GM23248 (cell line): ENCODE data around the gene ASB13. TPM values are rescaled to one million over a fixed set of nuclear protein-coding genes. Genes with fewer than 3 reads are reported as not detected.

Experiments used
- DNase-seq: peaks from one replicate; pipeline ENCODE4 v3.0.0-alpha.2; 2015
- H2AFZ ChIP-seq: fragments of 200-600 bp; sonication (generic); 2 replicates; pipeline ENCODE4 v1.6.1; 2016; ENCODE audit warnings: antibody characterized with exemption
- H3F3A ChIP-seq: fragments of 200-600 bp; sonication (generic); 2 replicates; pipeline ENCODE4 v1.6.1; 2016; ENCODE audit warnings: mild to moderate bottlenecking, antibody characterized with exemption, mixed run types; ENCODE audit not compliant: insufficient read depth
- H3K27ac ChIP-seq: fragments of 200-600 bp; sonication (generic); 2 replicates; pipeline ENCODE4 v1.5.1; 2016; ENCODE audit warnings: mild to moderate bottlenecking
- H3K27me3 ChIP-seq: fragments of 200-600 bp; sonication (generic); replicated peaks from 2 replicates; pipeline ENCODE4 v1.6.1; 2016; ENCODE audit warnings: mild to moderate bottlenecking; ENCODE audit not compliant: insufficient read depth
- H3K36me3 ChIP-seq: fragments of 200-600 bp; sonication (generic); 2 replicates; pipeline ENCODE4 v1.6.1; 2016; ENCODE audit warnings: low read depth, mild to moderate bottlenecking
- H3K4me1 ChIP-seq: fragments of 200-600 bp; sonication (generic); 2 replicates; pipeline ENCODE4 v1.6.1; 2016; ENCODE audit warnings: mild to moderate bottlenecking; ENCODE audit not compliant: insufficient read depth
- H3K4me2 ChIP-seq: fragments of 200-600 bp; sonication (generic); one replicate; pipeline ENCODE4 v1.6.1; 2016; ENCODE audit warnings: mild to moderate bottlenecking; ENCODE audit not compliant: unreplicated experiment
- H3K4me3 ChIP-seq: fragments of 200-600 bp; sonication (generic); 2 replicates; pipeline ENCODE4 v1.5.1; 2016; ENCODE audit warnings: mild to moderate bottlenecking
- H3K79me2 ChIP-seq: fragments of 200-600 bp; sonication (generic); 2 replicates; pipeline ENCODE4 v1.6.1; 2016; ENCODE audit warnings: mild to moderate bottlenecking; ENCODE audit not compliant: insufficient read depth
- H3K9ac ChIP-seq: fragments of 200-600 bp; sonication (generic); 2 replicates; pipeline ENCODE4 v1.6.1; 2016; ENCODE audit warnings: mild to moderate bottlenecking
- H3K9me2 ChIP-seq: fragments of 200-600 bp; sonication (generic); 2 replicates; pipeline ENCODE4 v1.6.1; 2016; ENCODE audit warnings: mixed run types, mild to moderate bottlenecking, moderate library complexity; ENCODE audit not compliant: insufficient read depth
- H3K9me3 ChIP-seq: fragments of 200-600 bp; sonication (generic); one replicate; pipeline ENCODE4 v1.6.1; 2017; ENCODE audit warnings: low read depth
- H4K20me1 ChIP-seq: fragments of 200-600 bp; sonication (generic); 2 replicates; pipeline ENCODE4 v1.6.0; 2016; ENCODE audit not compliant: insufficient read depth
- EZH2 ChIP-seq: fragments of 200-600 bp; sonication (generic); IDR thresholded peaks from 2 replicates; pipeline ENCODE4 v1.6.1; 2018; ENCODE audit warnings: antibody characterized with exemption, mild to moderate bottlenecking; ENCODE audit not compliant: insufficient read depth, poor library complexity, severe bottlenecking
- EZH2phosphoT487 ChIP-seq: fragments of 200-600 bp; sonication (generic); IDR thresholded peaks from 2 replicates; pipeline ENCODE4 v1.6.1; 2018; ENCODE audit warnings: antibody characterized with exemption, moderate library complexity, mild to moderate bottlenecking, low read depth; ENCODE audit not compliant: insufficient read depth
- WGBS, 2 experiments: methylation state at CpG; one replicate each; pipeline ENCODE4 v1.1.6; 2015 to 2017; ENCODE audit warnings: low lambda C conversion rate in 2 of 2, low coverage in 1 of 2; ENCODE audit errors: missing lambda C conversion rate in 2 of 2; 5-methylcytosine and 5-hydroxymethylcytosine counted together
- in situ Hi-C: fragments of 300-500 bp; cut with MboI; formaldehyde crosslinking; loops from 2 replicates; pipeline ENCODE4 v1.15.0; 2020
- polyA plus RNA-seq: library from polyadenylated mRNA; unstranded; fragments of >200 nt; fragmentation: Nextera tagmentation; extraction: Ambion mirVana; gene quantifications from 2 replicates; pipeline ENCODE4 v1.2.1, GENCODE V29; 2016
- total RNA-seq: library from RNA; depleted of rRNA; stranded (reverse); fragments of >200 nt; shearing (Covaris generic); gene quantifications from 2 replicates; pipeline ENCODE4 v1.2.3, GENCODE V29; 2014

The ASB13 gene
- total and polyA plus RNA-seq, 2 experiments from 2014 or later: 7.5 to 8.9 TPM

- no peak overlapping the region for H3K27ac ChIP-seq
- in situ Hi-C loops: no loop called here
- no peak overlapping the region for H2AFZ ChIP-seq
- H3K9me2 ChIP-seq: no peaks in the 10 kb centered on the region
- no peak overlapping the region for H3K4me3 ChIP-seq
- H3K36me3 ChIP-seq: peaks cover 10% of the 10 kb centered on the region; the same call in 1 of the 2 replicates
- H3F3A ChIP-seq: 0 out of 2 replicates have a peak, but pooled peaks cover 9% of the 10 kb centered on the region
- H3K4me1 ChIP-seq: peaks cover 12% of the 10 kb centered on the region
- H3K4me2 ChIP-seq: no peak overlapping the region
- TF ChIP-seq EZH2phosphoT487: no peak
- no peak for TF ChIP-seq EZH2
- no peaks in the 10 kb centered on the region for H4K20me1 ChIP-seq
- H3K9me3 ChIP-seq: no peaks in the 10 kb centered on the region
- 93 to 98% methylated on average over 6 of the region's 6 CpGs for WGBS, 2 experiments
- DNase-seq: no peak
- no peaks in the 10 kb centered on the region for H3K27me3 ChIP-seq
- no peaks in the 10 kb centered on the region for H3K79me2 ChIP-seq
- H3K9ac ChIP-seq: no peak overlapping the region
These were observed 21.5 kb downstream of the ASB13 start for GRCh38 chr10:5644930-5645329.

- Histone ChIP-seq H3F3A (0 out of 2 replicates have a peak, but pooled peaks cover 9% of the 10 kb centered on the region), H3K79me2 (no peaks in the 10 kb centered on the region), H2AFZ (peak overlapping the region; percentile 60), H3K9me2 (no peaks in the 10 kb centered on the region), H3K27me3 (no peaks in the 10 kb centered on the region), H4K20me1 (no peaks in the 10 kb centered on the region), H3K36me3 (peaks cover 10% of the 10 kb centered on the region; the same call in 1 of the 2 replicates), H3K9me3 (no peaks in the 10 kb centered on the region), H3K4me3 (no peak overlapping the region), H3K27ac (peak overlapping the region; percentile 23), H3K9ac (peak overlapping the region; percentile 18), H3K4me1 (peaks cover 12% of the 10 kb centered on the region), H3K4me2 (peak overlapping the region; percentile 60)
- 25% methylated on average over 8 of the region's 8 CpGs for WGBS, 2 experiments
- DNase-seq: peak; percentile 54
- in situ Hi-C loops: no loop called here
- no peak for TF ChIP-seq EZH2phosphoT487
- no peak for TF ChIP-seq EZH2
These were observed 22.9 kb downstream of the ASB13 start for GRCh38 chr10:5643346-5644067.

GRCh38 chr10:5641501-5641900 is 24.9 kb downstream of the ASB13 start:
- H4K20me1 ChIP-seq: no peaks in the 10 kb centered on the region
- peaks cover 10% of the 10 kb centered on the region; the same call in 1 of the 2 replicates for H3K36me3 ChIP-seq
- no peak overlapping the region for H2AFZ ChIP-seq
- in situ Hi-C loops: no loop called here
- 0 out of 2 replicates have a peak, but pooled peaks cover 9% of the 10 kb centered on the region for H3F3A ChIP-seq
- H3K9me2 ChIP-seq: no peaks in the 10 kb centered on the region
- no peak overlapping the region for H3K4me2 ChIP-seq
- no peak for DNase-seq
- H3K4me3 ChIP-seq: no peak overlapping the region
- H3K4me1 ChIP-seq: peaks cover 12% of the 10 kb centered on the region
- H3K27ac ChIP-seq: no peak overlapping the region
- no peak for TF ChIP-seq EZH2phosphoT487
- TF ChIP-seq EZH2: no peak
- WGBS, 2 experiments: 93% methylated on average over 23 to 25 of the region's 25 CpGs
- H3K79me2 ChIP-seq: no peaks in the 10 kb centered on the region
- H3K9ac ChIP-seq: no peak overlapping the region
- no peaks in the 10 kb centered on the region for H3K9me3 ChIP-seq
- no peaks in the 10 kb centered on the region for H3K27me3 ChIP-seq

GRCh38 chr10:5640501-5640900 is 25.9 kb downstream of the ASB13 start:
- 96% methylated on average over 13 of the region's 13 CpGs for WGBS, 2 experiments
- Histone ChIP-seq H3K9me2 (no peaks in the 10 kb centered on the region), H3K27ac (no peak overlapping the region), H2AFZ (no peak overlapping the region), H3K4me3 (no peak overlapping the region), H3K9ac (no peak overlapping the region), H3K36me3 (peaks cover 10% of the 10 kb centered on the region; the same call in 1 of the 2 replicates), H4K20me1 (no peaks in the 10 kb centered on the region), H3K9me3 (no peaks in the 10 kb centered on the region), H3K4me1 (peaks cover 12% of the 10 kb centered on the region), H3F3A (0 out of 2 replicates have a peak, but pooled peaks cover 9% of the 10 kb centered on the region), H3K27me3 (no peaks in the 10 kb centered on the region), H3K79me2 (no peaks in the 10 kb centered on the region), H3K4me2 (no peak overlapping the region)
- TF ChIP-seq EZH2phosphoT487 (no peak), EZH2 (no peak)
- no peak for DNase-seq
- in situ Hi-C loops: no loop called here
